DND-41 (cell line): ENCODE results near the gene CEP78.

ENCODE experiments used
- CTCF ChIP-seq: IDR thresholded peaks from 2 replicates; pipeline ENCODE4 v1.5.1; 2012; ENCODE audit warnings: borderline replicate concordance, low read length, moderate library complexity, mild to moderate bottlenecking; ENCODE audit not compliant: poor library complexity, severe bottlenecking; ENCODE audit errors: extremely low read depth
- EZH2 ChIP-seq: IDR thresholded peaks from 3 replicates; pipeline ENCODE4 v1.6.1; 2012; ENCODE audit warnings: borderline replicate concordance, low read depth, mild to moderate bottlenecking, moderate library complexity, low read length, inconsistent platforms; ENCODE audit not compliant: severe bottlenecking

- TF ChIP-seq CTCF (no peak), EZH2 (no peak)
These were observed 76.1 kb downstream of the CEP78 start for GRCh38 chr9:78311886-78312524.
